NB4 (cell line): ENCODE measurements around the gene KRT8.
"Not testable (repeated sequence)": the region's sequence is repeated elsewhere in the genome, so short reads cannot be mapped to it uniquely, and the experiment has no call there.

Source experiments
- DNase-seq: peaks from one replicate; pipeline ENCODE4 v3.0.0; 2010; ENCODE audit warnings: low read depth
- H3K4me3 ChIP-seq: one replicate; pipeline ENCODE4 v1.5.1; 2011; ENCODE audit warnings: mild to moderate bottlenecking, low read depth, low read length, moderate library complexity
- CTCF ChIP-seq: IDR thresholded peaks from one replicate; pipeline ENCODE4 v1.5.1; 2012; ENCODE audit warnings: low read depth, low read length
- MAX ChIP-seq: IDR thresholded peaks from 2 replicates; pipeline ENCODE4 v1.6.1; 2011; ENCODE audit warnings: low read depth, low read length
- MYC ChIP-seq: IDR thresholded peaks from 2 replicates; pipeline ENCODE4 v1.6.1; 2011; ENCODE audit warnings: low read depth, low read length
- POLR2A ChIP-seq: IDR thresholded peaks from 2 replicates; pipeline ENCODE4 v1.6.1; 2011; ENCODE audit warnings: mild to moderate bottlenecking; ENCODE audit not compliant: insufficient read length; ENCODE audit errors: extremely low read depth

The KRT8 gene

GRCh38 chr12:52857500-52857899 lies 47.4 kb downstream of the KRT8 start:
- no peak overlapping the region for H3K4me3 ChIP-seq
- TF ChIP-seq POLR2A = no peak
- no peak for DNase-seq

- no peak for DNase-seq
- no peak overlapping the region for H3K4me3 ChIP-seq
- TF ChIP-seq MYC = no peak
- no peak for TF ChIP-seq MAX
- TF ChIP-seq POLR2A = no peak
- no peak for TF ChIP-seq CTCF
Observed at GRCh38 chr12:52856787-52857186, 48.1 kb downstream of the KRT8 start.

GRCh38 chr12:52856077-52856476 lies 48.8 kb downstream of the KRT8 start:
- DNase-seq, H3K4me3 ChIP-seq: not testable (repeated sequence)

GRCh38 chr12:52851787-52852186 lies 53.1 kb downstream of the KRT8 start:
- DNase-seq = no peak
- no peak for TF ChIP-seq CTCF
- no peak for TF ChIP-seq MAX
- no peak for TF ChIP-seq POLR2A
- no peak for TF ChIP-seq MYC
- no peak overlapping the region for H3K4me3 ChIP-seq

- DNase-seq = no peak
- no peak overlapping the region for H3K4me3 ChIP-seq
- no peak for TF ChIP-seq CTCF
- TF ChIP-seq MAX = no peak
- TF ChIP-seq MYC = no peak
- TF ChIP-seq POLR2A = no peak
Observed at GRCh38 chr12:52850681-52851080, 54.2 kb downstream of the KRT8 start.

GRCh38 chr12:52849511-52849910 lies 55.4 kb downstream of the KRT8 start:
- TF ChIP-seq MAX (no peak), POLR2A (no peak), CTCF (no peak), MYC (no peak)
- DNase-seq = no peak
- no peak overlapping the region for H3K4me3 ChIP-seq

- H3K4me3 ChIP-seq = no peak within 1 kb of the TSS
- TF ChIP-seq POLR2A (no peak), MAX (no peak), CTCF (no peak), MYC (no peak)
- DNase-seq = no peak
Observed at GRCh38 chr12:52848661-52849255, 56.1 kb downstream of the KRT8 start, which contains the start of gene KRT78. Gene KRT78, minus strand, starts transcription at chr12:52848994. Its CDS starts 64 bp downstream, at chr12:52848930.
